ENCODE data around the gene RPL32.

The RPL32 gene

DNA sequence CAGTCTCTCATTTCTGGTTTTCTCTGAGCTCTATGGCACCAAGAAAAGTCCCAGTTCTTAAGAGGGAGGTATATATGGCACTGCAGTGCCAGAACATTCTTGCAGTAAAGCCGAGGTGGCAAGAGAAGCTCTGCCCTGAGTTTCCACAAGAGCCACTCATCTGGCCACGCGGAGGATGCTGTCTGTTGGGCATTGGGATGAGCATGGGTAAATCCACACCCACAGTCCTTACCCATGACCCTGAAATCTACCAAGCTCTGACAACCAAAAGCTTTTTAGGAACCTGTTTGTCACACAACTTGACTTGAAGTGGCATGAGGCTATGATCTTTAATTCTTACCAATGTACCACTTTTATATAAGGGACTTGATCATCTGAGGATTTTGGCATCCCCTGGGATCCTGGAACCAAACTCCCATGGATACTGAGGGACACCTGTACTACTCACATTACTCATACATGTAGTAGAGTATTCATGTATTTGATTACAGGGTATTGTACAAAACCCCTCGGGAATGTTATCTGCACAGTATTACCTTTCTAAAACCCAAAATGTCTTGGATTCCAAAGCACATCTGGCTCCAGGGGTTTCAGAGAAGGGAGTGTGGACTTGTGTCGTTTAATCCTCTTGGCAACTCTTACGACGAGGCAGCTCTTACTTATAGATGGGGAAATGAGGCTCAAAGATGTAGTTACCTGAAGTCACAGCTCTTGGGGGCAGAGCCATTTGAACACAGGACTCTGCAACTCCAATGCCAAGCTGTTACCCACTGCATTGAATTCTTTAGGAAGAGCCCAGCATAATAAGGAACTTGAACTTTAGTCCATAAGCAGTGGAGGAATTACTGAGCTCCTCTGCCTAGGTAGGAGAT is 8.8 kb downstream of the RPL32 start:
- DNase-seq, result no peak

DNA sequence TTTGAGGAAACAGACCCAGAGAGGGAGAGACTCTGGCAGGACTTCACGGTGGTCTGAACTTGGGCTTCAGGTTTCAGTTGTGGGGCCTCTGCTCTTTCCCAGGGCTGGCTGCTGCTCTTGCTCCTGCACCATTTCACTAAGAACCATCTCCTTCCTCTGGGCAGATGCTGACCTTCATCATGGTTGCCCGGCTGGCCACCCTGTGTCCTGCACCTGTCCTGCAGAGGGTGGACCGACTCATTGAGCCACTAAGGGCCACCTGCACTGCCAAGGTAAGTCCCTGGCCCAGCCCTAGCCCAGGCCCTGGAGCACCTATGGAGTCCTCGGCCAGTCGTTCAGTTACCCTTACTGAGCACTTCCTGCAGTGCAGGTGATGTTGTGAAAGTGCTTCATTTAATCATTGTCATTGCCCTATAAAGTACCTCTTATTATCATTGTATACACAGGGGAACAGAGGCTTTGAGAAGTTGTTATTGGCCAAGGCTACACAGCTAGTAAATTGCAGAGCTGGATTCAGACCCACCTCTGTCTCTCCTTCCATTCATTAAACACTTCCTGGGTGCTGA is 10.0 kb downstream of the RPL32 start:
- DNase-seq, result no peak

DNA sequence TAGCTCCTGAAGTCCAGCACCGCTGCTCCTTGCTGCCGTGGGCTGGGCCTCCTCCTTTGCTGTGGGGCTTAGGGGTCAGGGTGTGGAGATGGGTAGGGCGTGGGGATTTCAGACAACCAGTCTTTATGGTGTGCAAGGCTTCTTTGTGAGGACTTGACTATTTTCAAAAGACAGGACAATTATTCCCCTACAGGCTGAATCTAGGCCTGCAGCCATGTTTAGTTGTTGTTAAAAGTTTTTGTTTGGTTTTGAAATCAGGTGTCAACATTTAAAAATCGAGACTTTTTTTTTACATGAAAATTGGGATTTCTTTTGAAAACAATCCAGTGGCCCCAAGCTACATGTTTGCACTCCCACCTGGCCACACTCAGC is 10.6 kb downstream of the RPL32 start:
- DNase-seq, result no peak

DNA sequence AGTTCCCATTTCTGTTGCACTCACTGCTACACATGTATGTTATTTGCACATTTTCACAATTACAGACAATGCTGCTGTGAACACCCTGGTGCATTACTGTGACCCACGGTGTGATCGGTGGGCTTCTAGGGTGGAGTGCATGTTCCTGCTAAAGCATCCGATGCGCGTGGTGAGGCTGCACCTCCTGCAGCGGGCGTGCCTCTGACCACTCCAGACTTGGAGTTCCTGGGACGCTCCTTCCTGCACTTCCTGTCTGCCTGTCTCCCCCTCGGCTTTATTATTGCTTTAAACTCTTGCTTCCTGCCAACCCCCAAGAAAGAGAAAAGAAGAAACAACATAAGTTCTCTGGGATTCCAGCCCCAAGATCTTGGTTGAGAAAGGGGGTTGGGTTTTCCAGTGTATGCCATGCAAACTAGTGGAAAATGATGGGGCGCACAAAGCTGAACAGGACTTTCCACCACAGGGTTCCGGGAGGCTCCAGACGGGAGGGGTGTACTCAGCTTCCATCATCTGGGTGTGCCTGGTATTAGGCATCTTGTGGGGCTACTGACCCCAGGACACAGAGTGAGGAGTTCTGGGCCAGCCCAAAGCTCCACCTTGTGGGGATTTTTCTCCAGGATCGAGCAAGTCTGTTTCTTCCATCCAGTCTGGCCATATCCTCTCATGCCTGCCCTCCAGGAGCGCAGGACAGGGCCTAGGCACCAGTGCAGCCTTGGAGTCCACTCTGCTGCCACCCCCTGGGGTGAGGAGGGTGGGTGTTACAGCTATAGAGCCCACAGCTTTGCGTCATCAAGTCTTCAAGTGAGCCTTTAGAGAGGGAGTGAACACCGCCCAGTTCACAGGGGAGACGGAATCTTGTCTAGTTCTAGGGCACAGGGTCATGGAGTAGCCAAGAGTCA is 11.2 kb downstream of the RPL32 start:
- DNase-seq, result no peak

GRCh38 chr3:12829404-12829803 is 12.0 kb downstream of the RPL32 start:
- DNase-seq, result no peak

DNA sequence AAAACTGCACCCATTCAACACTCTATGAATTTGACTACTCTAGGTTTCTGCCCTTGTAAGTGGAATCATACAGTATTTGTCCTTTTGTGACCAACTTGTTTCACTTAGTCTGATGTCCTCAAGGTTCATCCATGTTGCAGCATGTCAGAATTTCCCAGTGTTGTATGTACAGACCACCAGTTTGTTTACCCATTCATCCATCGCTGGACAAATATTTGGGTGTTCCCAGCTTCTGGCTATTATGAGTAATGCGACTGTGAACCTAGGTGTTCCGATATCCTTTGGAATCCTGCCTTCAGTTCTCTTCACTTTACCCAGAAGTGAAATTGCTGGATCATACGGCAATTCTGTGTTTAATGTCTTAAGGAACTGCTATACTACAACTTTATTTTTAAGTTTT is 12.6 kb downstream of the RPL32 start:
- no peak for DNase-seq

DNA sequence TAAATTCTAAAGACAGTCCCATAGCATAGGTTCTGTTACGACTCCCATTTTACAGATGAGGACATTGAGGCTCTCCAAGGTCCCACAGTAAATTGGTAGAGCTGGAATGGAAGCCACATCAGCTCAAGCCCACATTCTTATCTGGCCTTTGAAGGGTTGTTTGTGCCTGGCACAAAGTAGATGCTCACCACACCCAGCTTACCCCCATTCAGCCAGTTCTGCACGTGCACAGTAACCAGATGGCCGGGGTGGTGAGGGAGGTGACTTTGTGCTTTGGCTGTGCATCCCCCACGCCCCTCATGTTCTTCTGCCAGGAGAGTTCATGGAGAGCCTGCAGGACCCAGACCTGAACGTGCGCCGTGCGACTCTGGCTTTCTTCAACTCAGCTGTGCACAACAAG is 16.2 kb downstream of the RPL32 start:
- DNase-seq, result no peak

DNA sequence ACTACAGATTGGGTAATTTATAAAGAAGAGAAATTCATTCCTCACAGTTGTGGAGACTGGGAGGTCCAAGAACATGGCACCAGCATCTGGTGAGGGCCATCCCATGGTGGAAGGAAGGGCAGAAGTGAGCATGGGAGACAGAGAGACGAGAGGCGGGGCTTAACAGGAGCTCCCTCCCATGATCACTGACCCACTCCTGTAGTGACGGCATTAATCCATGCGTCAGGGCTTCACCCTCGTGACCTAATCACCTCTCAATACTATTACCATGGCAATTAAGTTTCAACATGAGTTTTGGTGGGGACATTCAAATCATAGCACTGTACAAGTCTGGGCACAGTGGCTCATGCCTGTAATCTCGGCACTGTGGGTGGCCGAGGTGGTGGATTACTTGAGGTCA is 17.1 kb downstream of the RPL32 start:
- DNase-seq, result no peak

GRCh38 chr3:12822725-12823373 is 18.5 kb downstream of the RPL32 start:
- peak; percentile 23 for DNase-seq

GRCh38 chr3:12818773-12819172 is 22.6 kb downstream of the RPL32 start:
- no peak for DNase-seq

DNA sequence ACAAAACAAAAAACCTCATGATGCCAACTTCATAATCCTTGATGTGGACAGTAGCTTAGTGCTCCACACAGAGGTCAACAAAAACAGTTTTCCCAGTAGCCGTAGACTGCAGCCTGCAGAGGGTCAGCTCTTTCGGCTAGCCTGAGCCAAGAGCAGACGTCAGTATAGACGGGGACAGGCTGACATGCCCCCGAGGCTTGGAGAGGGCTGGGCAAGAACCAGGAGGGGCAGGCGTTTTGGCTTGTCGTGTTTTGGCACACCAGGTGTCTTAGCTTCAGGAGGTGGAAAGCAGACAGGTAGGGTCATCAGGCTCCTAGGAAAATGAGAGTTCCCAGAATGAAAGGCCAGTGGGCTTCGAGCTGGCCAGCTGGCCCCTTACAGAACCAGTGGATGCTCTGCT is 23.1 kb downstream of the RPL32 start:
- no peak for DNase-seq

DNA sequence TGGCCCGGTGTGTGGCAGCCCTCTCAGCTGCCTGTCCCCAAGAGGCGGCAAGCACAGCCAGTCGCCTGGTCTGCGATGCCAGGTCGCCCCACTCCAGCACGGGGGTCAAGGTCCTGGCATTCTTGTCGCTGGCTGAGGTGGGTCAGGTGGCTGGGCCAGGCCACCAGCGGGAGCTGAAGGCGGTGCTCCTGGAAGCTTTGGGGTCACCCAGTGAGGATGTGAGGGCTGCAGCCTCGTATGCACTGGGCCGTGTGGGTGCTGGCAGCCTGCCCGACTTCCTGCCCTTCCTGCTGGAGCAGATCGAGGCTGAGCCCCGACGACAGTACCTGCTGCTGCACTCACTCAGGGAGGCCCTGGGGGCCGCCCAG is 24.0 kb downstream of the RPL32 start:
- no peak for DNase-seq

DNA sequence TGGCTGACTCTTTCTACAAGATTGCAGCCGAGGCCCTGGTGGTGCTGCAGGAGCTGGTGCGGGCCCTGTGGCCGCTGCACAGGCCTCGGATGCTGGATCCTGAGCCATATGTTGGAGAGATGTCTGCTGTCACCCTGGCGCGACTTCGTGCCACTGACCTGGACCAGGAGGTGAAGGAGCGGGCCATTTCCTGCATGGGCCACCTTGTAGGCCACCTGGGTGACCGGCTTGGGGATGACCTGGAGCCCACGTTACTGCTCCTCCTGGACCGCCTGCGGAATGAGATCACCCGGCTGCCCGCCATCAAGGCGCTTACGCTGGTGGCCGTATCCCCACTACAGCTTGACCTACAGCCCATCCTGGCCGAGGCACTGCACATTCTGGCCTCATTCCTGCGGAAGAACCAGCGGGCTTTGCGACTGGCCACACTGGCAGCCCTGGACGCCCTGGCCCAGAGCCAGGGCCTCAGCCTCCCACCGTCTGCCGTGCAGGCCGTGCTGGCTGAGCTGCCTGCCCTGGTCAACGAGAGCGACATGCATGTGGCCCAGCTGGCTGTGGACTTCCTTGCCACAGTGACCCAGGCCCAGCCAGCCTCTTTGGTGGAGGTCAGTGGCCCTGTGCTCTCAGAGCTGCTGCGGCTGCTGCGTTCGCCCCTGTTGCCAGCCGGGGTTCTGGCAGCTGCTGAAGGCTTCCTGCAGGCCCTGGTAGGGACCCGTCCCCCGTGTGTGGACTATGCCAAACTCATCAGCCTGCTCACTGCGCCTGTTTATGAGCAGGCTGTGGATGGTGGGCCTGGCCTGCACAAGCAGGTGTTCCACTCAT is 24.6 kb downstream of the RPL32 start:
- no peak for DNase-seq

DNA sequence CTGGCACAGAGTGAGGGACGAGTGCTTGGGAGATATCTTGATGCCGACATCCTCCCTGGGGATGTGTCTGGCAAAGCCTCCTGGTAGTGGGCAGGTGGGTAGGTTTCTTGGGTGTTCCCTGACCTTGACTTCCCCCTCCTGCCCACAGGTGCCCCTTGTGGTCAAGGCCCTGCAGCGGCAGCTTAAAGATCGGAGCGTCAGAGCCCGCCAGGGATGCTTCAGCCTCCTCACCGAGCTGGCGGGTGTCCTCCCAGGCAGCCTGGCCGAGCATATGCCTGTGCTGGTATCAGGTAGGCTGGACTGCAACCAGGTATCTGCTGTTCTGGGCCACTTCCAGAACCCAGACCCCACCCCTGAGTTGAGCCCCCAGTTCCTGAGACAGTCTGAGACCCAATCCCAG is 25.6 kb downstream of the RPL32 start:
- no peak for DNase-seq

DNA sequence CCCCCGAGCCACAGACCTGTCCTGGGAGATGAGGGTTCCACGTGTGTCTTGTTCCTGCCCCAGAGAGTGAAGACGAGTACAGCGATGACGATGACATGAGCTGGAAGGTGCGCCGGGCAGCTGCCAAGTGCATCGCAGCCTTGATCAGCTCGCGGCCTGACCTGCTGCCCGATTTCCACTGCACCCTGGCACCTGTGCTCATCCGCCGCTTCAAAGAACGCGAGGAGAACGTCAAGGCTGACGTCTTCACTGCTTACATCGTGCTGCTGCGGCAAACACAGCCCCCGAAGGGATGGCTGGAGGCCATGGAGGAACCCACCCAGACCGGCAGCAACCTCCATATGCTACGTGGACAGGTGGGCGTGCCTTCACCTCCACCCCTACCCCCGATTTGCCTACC is 26.3 kb downstream of the RPL32 start:
- no peak for DNase-seq

GRCh38 chr3:12813967-12814366 is 27.4 kb downstream of the RPL32 start:
- DNase-seq, result no peak

- DNase-seq, result no peak
These were observed 28.6 kb downstream of the RPL32 start for GRCh38 chr3:12812812-12813211.

DNA sequence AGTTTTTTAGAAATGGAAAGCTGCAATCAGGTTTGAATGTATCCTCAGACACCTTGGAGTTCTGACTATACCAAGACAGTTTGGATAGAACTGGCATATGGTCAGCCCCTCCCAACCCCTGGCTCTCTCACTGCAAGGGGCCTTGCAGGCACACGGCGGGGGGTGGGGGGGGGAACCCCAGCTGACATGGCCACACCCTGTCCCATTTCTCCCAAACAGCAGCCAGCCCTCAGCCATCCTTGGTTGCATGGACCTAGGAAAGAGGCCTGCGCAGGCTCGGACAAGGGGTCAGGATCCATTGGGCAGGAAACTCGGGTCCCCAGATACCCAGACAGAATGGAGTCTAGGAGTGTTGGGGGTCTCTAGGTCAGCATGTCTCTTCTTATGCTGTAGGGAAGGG is 30.4 kb downstream of the RPL32 start:
- DNase-seq, result no peak

DNA sequence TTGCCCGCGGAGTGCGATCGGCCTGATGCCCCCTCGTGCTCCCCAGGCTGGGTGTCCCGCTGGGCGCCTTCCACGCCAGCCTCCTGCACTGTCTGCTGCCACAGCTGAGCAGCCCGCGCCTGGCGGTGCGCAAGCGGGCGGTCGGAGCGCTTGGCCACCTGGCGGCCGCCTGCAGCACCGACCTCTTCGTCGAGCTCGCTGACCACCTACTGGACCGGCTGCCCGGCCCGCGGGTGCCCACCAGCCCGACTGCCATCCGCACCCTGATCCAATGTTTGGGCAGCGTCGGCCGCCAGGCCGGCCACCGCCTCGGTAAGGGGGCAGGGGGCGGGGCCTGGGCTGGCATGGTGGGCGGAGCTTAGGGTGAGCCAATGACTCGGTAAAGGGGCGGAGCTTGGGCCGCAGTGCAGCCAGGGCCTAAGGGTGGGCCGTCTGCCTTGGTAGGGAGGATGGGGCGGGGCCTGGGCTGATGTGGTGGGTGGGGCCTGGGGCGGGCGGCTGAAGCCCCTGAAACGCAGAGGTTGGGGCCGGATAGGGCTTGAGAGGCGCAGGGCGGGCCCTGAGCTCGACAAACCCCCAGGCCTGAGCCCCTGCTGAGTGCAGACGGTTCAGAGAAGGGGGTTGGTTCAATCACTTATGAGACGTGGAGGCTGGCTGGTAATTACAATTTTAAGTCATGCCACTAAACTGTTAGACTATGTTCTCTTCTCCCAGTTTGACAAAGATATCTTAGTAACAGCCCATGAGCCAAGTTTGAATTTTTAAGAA is 31.2 kb downstream of the RPL32 start:
- peak; percentile 82 for DNase-seq

DNA sequence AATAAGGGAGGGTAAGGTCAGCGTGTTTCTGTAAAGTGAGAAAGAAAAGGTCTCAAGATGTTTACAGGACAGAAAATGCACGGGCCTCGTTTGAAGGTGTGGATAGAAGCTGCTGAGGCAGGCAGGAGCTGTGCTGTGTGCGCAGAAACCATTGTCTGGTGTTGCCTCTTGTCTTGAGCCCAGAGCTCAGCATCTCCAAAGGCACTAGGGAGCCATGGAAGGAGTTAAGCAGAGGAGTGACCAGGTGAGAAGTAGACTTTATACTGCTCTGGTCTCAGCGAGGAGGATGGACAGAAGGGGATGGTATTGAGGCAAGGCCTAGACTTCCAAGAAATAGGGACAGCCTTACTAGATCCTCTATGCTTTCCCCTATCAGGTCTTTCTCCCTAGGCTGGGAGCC is 31.9 kb downstream of the RPL32 start:
- no peak for DNase-seq

- no peak for DNase-seq
These were observed 32.4 kb downstream of the RPL32 start for GRCh38 chr3:12809001-12809400.

DNA sequence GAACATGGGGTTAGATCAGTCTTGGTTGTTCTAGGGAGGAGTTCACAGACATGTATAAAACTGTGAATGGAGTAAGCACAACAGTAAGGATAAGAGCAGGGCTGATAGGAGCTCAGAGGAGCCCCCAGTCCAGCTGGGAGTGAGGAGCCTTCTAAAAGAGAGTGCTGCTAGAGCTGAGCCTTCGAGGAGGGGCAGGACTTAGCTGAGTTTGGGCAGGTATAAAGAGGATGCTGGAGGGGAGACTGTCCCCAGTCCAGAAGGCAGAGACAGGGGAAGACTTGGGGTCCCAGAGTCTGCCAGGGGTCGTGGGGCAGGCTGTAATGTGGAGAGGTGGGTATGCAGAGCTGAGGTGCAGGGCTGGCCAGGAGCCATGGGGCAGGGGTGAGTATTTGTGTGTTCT is 32.8 kb downstream of the RPL32 start:
- no peak for DNase-seq
